NOMO-1 treated with DMSO at 0.1 percent for 48 hours (cell line): ENCODE data around the gene VPS35L.

Source experiments
- DNase-seq: peaks from one replicate; lab custom pipeline; 2025; ENCODE audit not compliant: unreplicated experiment; lab: John Stamatoyannopoulos, UW

VPS35L gene

DNA sequence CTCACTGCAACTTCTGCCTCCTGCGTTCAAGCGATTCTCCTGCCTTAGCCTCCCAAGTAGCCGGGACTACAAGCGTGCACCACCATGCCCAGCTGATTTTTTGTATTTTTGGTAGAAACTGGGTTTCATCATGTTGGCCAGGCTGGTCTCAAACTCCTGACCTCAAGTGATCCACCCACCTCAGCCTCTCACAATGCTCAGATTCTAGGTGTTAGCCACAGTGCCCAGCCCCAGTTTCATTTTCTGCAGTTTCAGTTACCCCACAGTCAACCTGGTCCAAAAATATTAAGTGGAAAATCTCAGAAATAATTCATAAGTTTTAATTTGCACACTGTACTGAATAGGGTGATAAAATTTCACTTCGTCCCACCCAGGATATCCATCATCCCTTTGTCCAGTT lies 133.8 kb downstream of the VPS35L start:
- no peak for DNase-seq

GRCh38 chr16:19690196-19690595 lies 134.7 kb downstream of the VPS35L start:
- no peak for DNase-seq

GRCh38 chr16:19691161-19691711 lies 135.7 kb downstream of the VPS35L start:
- no peak for DNase-seq

DNA sequence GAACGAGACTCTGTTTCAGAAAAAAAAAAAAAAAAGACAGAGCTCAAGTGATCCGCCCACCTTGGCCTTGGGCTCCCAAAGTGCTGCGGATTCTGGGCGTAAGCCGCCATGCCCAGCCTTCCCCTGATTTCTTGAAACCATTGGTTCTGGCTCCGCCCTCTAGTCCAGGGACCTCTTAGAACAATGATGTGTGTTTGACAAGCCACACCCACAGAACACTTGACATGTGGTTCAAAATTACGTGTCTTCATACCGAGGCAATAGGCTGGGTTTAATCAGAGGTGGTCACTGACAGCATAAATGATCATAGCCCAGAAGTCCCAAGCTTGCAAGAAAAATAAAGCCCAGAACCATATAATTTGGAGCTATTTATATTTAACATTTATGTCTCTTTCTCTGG lies 139.5 kb downstream of the VPS35L start:
- no peak for DNase-seq

- no peak for DNase-seq
These were observed 140.8 kb downstream of the VPS35L start for GRCh38 chr16:19696328-19696727.

GRCh38 chr16:19696961-19697360 lies 141.5 kb downstream of the VPS35L start:
- no peak for DNase-seq

DNA sequence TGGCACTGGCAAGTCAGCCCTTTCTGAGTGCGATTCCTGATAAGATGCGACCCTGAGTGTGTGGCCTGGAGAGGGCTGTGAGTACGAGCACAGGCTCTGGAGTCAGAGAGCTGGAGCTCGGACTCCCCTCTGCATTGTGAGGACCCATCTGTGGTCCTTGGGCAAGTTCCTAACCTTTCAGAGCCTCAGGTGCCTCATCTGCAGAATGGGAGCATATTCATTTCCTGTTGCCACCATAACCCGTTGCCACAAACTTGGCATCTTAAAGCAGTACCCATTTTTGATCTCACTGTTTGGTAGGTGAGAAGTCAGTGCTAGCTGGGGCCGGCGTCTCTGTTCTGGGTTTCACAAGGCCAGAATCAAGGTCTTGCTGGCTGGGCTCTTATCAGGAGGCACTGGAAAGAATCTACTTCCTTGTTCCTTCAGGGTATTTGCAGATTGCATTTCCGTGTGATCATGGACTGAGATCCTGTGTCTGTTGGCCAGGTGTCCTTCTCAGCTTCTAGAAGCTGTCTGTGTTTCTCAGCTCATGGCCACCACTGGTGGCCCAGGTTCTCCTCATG lies 142.3 kb downstream of the VPS35L start:
- DNase-seq, result no peak

DNA sequence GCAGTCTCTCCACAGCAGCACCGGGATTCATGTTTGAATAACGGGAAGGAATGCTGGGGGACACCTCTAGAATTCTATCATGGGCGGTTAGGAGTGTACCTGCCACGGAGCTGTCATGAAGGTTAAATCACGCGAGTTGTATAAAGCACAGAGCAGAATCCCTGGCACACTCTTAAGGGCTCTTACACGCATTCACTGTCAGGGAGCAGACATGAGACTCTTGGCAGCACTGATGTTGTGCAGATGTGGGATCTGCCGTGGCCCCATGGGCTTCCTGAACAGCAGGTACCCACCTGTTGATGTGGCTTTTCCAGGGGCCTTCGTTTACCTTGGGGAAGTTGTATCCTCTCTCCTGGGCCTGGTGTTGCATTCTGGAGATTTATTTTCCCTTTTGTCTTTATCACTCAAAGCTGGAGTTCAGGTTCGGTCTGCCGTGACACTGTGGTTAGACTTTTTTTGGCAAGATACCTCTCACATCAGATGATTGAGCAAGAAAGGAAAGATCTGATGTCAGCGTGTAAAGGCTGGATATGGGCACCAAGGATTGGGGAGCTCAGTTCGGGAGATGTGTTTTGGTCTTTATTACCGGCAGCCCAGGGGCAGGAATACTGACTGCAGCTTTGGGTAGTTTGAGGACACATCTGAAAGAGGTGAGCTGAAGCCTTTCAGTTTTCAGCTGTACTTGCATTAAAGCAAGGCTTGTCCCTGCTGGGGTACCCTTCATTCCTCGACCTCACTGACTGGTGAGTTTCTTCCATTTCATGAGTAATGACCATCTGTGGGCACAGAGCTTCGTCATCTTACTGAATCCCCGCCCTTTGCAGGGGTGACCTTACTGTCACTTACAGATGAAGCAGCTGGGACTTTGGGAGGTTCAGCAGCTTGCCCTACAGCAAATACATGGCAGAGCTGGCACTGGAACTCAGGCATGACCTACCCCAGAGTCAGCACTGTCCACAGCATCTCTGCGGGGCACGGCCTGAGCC lies 143.3 kb downstream of the VPS35L start:
- DNase-seq, result no peak

- DNase-seq, result no peak
These were observed 144.0 kb downstream of the VPS35L start for GRCh38 chr16:19699472-19699871.

- DNase-seq, result no peak
These were observed 144.8 kb downstream of the VPS35L start for GRCh38 chr16:19700319-19700781.

- DNase-seq, result no peak
These were observed 145.6 kb downstream of the VPS35L start for GRCh38 chr16:19701091-19701490.

GRCh38 chr16:19703172-19703889 lies 147.8 kb downstream of the VPS35L start:
- DNase-seq, result no peak

GRCh38 chr16:19704321-19705145 lies 149.0 kb downstream of the VPS35L start:
- DNase-seq, result no peak

GRCh38 chr16:19705146-19705501 lies 149.6 kb downstream of the VPS35L start:
- no peak for DNase-seq

- DNase-seq, result no peak
These were observed 150.3 kb downstream of the VPS35L start for GRCh38 chr16:19705843-19706242.

GRCh38 chr16:19706846-19707245 lies 151.3 kb downstream of the VPS35L start:
- no peak for DNase-seq

GRCh38 chr16:19707569-19708295 lies 152.2 kb downstream of the VPS35L start:
- no peak for DNase-seq

DNA sequence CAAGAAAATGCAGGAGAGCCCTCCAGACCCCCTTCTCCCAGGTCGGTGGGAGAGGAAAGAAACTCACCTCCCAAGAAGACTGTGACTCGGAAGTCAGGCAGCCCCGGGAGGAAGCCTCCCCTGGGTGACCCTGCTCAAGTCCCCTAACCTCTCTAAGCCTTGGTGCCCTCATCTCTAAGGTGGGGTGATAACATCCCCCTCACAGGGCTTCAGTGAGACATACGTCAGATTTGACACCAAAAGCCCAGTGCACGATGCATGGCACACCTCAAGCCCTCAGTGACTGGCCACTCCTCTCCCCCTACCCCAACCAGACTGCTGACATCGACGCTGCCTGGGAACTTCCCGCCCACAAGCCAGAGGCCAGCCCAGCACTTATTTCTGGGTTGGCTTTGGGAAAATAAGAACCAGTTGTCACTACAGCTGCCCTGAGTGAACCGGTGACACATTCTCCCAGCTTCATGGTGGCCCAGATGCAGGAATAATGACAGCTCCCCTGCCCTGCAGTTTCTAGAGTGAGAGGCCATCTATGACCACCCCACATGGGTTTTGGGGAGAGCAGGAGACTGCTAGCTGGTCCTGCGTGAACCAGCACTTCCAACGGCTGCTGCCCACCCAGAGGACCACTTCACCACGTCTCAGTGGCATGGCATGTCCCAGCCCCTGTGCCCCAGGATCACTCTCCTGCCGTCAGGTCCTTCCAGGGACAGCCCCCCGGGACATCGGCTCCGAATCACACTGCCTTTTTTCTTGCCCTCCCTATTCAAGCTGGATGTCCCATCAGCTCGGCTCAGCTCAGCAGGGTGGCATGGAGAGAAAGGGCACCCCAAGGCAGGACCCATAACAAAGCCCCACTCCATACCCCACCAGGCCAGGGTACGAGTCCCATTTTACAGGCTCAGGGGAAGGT lies 153.0 kb downstream of the VPS35L start:
- DNase-seq, result no peak
